Tibial artery (tissue), 4 donors: ENCODE data around the gene CSMD2.

Experiments used
- DNase-seq, 2 donors: peaks; one replicate each; pipeline ENCODE4 v3.0.0-alpha.2; 2019
- H3K27ac ChIP-seq, 2 donors: fragments of 200-600 bp; sonication (generic) in 1 of 2; 1 replicate in 1 of 2; 2 replicates in 1 of 2; pipeline ENCODE4 v1.5.1; 2018 to 2019; ENCODE audit warnings: mild to moderate bottlenecking in 1 of 2
- H3K27me3 ChIP-seq, 2 donors: fragments of 200-600 bp; sonication (generic) in 1 of 2; one replicate each; pipeline versions ENCODE4 v1.5.1 to v1.6.0; 2016 to 2019
- H3K36me3 ChIP-seq, 3 donors: fragments of 200-600 bp; sonication (generic) in 2 of 3; one replicate each; pipeline ENCODE4 v1.5.1; 2016 to 2019; ENCODE audit warnings: mild to moderate bottlenecking in 2 of 3
- H3K4me1 ChIP-seq, 4 donors: fragments of 200-600 bp; sonication (generic) in 2 of 4; 1 replicate in 3 of 4; 2 replicates in 1 of 4; pipeline ENCODE4 v1.5.1; 2016 to 2019
- H3K4me3 ChIP-seq, 2 donors: fragments of 200-600 bp; sonication (generic) in 1 of 2; 1 replicate in 1 of 2; 2 replicates in 1 of 2; pipeline ENCODE4 v1.5.1; 2018 to 2019; ENCODE audit warnings: mild to moderate bottlenecking in 2 of 2
- H3K9me3 ChIP-seq, 3 donors: fragments of 200-600 bp; sonication (generic) in 1 of 3; one replicate each; pipeline ENCODE4 v1.5.1; 2016 to 2019
- intact Hi-C: fragments of 100-400 bp; cut with DNase I; formaldehyde crosslinking; loops from one replicate; pipeline ENCODE4 v1.15.0; 2023; ENCODE audit warnings: low total_unique reads
- TF ChIP-seq, protein P1 (sequence below), 2 experiments: fragments of 200-600 bp in 1 of 2; fragments of 450-650 bp in 1 of 2; IDR thresholded peaks; one replicate each; pipeline ENCODE4 v1.5.1; 2017 to 2019; ENCODE audit warnings: antibody characterized with exemption in 2 of 2, mild to moderate bottlenecking in 1 of 2, moderate library complexity in 1 of 2

Gene CSMD2

DNA sequence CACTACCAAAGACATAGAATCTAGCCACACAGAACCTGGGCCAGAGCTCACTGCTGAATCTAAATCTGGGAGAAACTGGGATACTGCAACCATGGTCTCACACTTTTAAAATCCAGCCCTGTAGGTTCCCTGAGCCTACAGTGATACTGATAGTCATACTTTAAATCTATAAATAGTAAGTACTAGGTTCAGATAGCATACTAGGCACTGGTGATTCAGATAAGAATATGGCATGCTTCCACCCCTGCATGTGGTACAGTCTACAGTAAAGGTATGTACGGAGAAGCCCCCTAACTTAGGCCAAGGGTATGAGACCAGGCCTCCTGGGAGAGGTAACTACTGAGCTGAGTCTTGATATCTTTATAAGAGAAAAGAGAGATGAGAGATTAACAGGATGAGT, 494.5 kb downstream of the CSMD2 start:
- no peak for DNase-seq

DNA sequence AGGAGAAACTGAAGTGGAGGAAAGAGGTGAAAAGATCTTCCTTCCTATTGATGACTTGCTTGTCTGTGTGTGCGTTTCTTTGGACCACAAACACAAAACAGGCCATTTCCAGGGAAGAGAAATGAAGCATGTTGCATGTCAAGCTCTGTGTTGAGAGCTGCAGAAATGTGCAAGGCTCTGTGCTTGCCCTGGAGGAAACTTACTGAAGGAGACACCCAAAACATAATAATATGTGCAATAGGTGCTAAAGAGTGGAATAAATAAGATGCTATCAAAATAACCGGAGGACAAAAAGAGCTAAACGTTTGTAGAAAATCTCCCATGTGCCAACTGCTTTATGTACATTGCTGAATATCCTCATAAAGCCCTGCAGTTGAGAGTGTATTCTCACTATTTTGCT, 496.3 kb downstream of the CSMD2 start:
- H3K36me3 ChIP-seq = no peaks in the 10 kb centered on the region
- no peak overlapping the region for H3K4me3 ChIP-seq
- DNase-seq = no peak
- H3K9me3 ChIP-seq = peaks cover 0 to 4% (median 0%) of the 10 kb centered on the region in 3 donors
- TF ChIP-seq, protein P1, sequence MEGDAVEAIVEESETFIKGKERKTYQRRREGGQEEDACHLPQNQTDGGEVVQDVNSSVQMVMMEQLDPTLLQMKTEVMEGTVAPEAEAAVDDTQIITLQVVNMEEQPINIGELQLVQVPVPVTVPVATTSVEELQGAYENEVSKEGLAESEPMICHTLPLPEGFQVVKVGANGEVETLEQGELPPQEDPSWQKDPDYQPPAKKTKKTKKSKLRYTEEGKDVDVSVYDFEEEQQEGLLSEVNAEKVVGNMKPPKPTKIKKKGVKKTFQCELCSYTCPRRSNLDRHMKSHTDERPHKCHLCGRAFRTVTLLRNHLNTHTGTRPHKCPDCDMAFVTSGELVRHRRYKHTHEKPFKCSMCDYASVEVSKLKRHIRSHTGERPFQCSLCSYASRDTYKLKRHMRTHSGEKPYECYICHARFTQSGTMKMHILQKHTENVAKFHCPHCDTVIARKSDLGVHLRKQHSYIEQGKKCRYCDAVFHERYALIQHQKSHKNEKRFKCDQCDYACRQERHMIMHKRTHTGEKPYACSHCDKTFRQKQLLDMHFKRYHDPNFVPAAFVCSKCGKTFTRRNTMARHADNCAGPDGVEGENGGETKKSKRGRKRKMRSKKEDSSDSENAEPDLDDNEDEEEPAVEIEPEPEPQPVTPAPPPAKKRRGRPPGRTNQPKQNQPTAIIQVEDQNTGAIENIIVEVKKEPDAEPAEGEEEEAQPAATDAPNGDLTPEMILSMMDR (IDR thresholded peaks at IDR 0.05) = no peak
- H3K27ac ChIP-seq = no peak overlapping the region
- H3K27me3 ChIP-seq = peaks cover 0 to 2% of the 10 kb centered on the region in 2 donors
- no peaks in the 10 kb centered on the region for H3K4me1 ChIP-seq
- intact Hi-C loops = no loop called here

More for the DNA sequence above, 494.5 kb downstream of the CSMD2 start:
- H3K27ac ChIP-seq = no peak overlapping the region
- H3K4me3 ChIP-seq = no peak overlapping the region
- intact Hi-C loops = no loop called here
- peaks cover 0 to 4% (median 0%) of the 10 kb centered on the region in 3 donors for H3K9me3 ChIP-seq
- no peaks in the 10 kb centered on the region for H3K36me3 ChIP-seq
- TF ChIP-seq, protein P1 (IDR thresholded peaks at IDR 0.05) = no peak
- no peaks in the 10 kb centered on the region for H3K4me1 ChIP-seq
- peaks cover 0 to 2% of the 10 kb centered on the region in 2 donors for H3K27me3 ChIP-seq

DNA sequence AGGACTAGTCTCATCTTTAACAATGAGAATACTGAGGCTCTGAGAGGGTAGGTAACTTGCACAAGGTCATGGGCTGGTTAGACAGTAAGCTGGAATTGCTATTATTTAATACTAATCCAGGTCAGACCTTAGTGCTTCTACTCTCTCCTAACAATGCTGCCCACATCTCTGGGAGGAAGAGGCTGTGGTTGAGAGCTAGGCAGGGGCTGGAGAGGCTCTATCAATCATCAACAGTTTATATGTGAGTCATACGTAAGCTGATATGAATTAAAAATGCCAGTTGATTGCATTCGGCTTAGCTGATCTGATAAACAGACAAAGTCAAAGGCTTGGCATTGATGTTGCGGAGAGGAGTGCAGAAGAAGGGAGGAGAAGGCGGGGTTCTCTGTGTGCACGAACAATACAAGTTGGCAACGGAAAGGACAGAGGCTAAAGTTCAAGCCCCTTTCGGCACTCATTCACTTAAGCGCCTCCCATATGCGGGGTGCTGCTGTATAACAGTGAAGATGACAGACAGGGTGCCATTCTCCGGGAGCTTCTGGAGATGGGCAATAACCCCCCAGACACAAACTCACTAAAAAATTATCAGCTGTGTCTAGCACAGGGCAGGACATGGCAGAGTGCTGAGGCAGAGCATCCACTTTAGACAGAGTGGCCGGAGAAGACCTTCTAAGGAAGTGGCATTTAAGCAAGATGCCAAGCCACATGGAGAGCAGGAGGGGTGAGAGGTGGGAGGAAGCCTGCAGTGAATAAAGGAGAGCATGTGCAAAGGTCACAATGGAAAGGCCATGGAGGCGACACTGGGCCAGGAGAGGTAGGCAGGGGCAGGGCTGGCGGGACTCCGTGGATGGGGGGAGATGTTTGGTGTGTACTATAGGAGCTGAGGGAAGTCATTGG, 497.4 kb downstream of the CSMD2 start:
- no peaks in the 10 kb centered on the region for H3K36me3 ChIP-seq
- DNase-seq = no peak
- TF ChIP-seq, protein P1 (IDR thresholded peaks at IDR 0.05) = no peak
- H3K4me3 ChIP-seq = no peak overlapping the region
- H3K4me1 ChIP-seq = no peaks in the 10 kb centered on the region
- no peak overlapping the region for H3K27ac ChIP-seq
- H3K27me3 ChIP-seq = peaks cover 0 to 2% of the 10 kb centered on the region in 2 donors
- H3K9me3 ChIP-seq = peaks cover 0 to 4% (median 0%) of the 10 kb centered on the region in 3 donors
- intact Hi-C loops = no loop called here

DNA sequence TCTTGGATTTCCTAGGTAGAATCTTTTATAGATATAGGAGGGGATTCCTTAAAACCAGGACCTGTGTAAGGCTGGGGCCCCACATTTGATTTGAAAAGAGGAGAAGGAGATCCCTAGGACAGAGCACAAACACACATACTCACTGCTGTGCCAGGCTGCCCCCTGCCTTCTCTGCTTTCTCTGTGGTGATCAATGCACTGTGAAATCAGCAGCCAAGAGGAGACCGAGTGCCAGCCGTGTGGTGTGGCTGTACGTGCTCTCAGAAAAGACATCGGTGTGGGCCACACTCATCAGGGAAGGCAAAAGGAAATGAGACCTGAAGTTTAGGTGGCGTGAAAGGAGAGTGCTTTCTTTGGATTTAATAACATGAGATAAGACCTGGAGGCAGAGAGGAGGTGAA, 498.4 kb downstream of the CSMD2 start:
- Histone ChIP-seq H3K27ac (no peak overlapping the region), H3K27me3 (peaks cover 0 to 2% of the 10 kb centered on the region in 2 donors), H3K36me3 (no peaks in the 10 kb centered on the region), H3K9me3 (no peaks in the 10 kb centered on the region), H3K4me3 (no peak overlapping the region), H3K4me1 (no peaks in the 10 kb centered on the region)
- TF ChIP-seq, protein P1 (IDR thresholded peaks at IDR 0.05) = no peak
- DNase-seq = no peak
- intact Hi-C loops = no loop called here

DNA sequence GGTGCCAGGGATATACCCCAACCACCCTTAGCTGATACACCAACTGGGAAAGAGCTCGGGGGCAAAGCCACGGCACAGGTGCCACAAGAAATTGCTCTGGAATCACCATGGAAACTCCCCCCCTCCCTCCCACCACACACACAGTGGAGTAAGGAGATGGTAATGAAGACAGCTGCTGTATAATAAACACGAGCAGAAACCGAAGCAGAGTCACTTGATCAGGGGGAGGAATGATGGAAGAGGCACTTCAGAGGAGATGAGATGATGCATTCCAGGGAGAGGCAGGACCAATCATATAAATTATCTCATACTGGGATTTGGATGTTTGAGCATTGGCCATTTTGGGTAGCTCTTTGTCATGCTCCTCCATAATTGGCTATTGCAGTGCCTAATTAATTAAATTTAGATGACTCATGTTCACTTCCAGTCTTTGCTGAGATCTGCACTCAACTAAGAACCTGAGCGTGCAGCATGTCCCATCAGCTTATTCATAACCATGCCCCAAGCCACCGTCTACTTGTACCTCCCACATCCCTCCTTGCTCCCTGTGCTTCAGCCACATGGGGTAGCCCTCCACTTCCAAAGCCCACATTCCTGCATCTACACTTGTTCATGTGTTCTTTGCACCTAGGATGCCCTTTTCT, 503.1 kb downstream of the CSMD2 start:
- DNase-seq = no peak
- intact Hi-C loops = no loop called here
- TF ChIP-seq, protein P1 (IDR thresholded peaks at IDR 0.05) = no peak
- no peaks in the 10 kb centered on the region for H3K4me1 ChIP-seq
- no peaks in the 10 kb centered on the region for H3K36me3 ChIP-seq
- H3K27ac ChIP-seq = no peak overlapping the region
- H3K4me3 ChIP-seq = no peak overlapping the region
- H3K9me3 ChIP-seq = no peaks in the 10 kb centered on the region
- no peaks in the 10 kb centered on the region for H3K27me3 ChIP-seq
